ENCODE data around the gene TNIP1.

The TNIP1 gene

DNA sequence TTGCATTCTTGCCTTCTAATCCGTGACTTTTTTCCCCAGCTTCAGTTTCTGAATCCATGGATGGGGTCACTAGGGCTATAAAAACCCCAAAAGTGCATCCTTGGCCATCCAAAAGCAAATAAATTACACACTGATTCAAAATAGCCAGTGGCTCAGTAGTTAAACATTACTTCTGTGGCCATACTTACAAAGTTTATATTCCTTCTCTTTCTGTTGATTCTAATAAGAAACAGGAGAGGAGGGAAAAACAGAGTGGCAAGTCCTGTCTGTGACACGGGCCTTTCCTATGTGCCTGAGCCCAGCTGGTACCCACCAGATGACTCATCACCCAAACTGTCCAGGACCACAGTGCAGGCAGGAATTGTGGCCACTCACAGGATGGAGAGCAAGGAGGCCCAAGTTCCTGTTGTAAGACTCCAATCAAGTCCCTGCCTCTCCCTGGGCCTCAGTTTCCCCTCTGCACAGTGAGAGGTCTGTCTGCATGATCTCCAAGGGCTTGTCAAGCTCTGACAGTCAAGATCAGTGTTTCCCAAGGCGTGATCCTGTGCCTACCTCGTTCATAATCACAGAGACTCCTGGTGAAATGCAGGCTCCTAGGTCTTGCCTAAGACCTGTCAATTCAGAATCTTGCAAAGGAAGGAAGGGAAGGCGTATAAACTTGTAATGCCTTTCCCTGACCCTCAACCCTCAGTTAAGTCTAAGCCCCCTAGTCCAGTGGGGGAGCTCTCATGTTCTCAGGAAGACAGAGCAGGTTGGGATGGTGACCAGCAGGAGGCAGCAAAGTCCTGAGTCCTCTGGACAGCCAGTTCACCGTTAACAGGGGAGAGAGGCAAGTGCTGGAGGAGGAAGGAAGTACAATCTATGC, 29.5 kb downstream of the TNIP1 start:
- in situ Hi-C loops (cut with HindIII; ENCODE audit: low sequenced_read_pairs): no loop called here

GRCh38 chr5:151048526-151048925, 32.3 kb downstream of the TNIP1 start:
- in situ Hi-C loops (cut with HindIII; ENCODE audit: low sequenced_read_pairs): no loop called here

- in situ Hi-C loops (cut with HindIII; ENCODE audit: low sequenced_read_pairs): no loop called here
Measured at GRCh38 chr5:151047814-151048425, 32.9 kb downstream of the TNIP1 start.

- in situ Hi-C loops (cut with HindIII; ENCODE audit: low sequenced_read_pairs): no loop called here
Measured at GRCh38 chr5:151042453-151043093, 38.3 kb downstream of the TNIP1 start.

DNA sequence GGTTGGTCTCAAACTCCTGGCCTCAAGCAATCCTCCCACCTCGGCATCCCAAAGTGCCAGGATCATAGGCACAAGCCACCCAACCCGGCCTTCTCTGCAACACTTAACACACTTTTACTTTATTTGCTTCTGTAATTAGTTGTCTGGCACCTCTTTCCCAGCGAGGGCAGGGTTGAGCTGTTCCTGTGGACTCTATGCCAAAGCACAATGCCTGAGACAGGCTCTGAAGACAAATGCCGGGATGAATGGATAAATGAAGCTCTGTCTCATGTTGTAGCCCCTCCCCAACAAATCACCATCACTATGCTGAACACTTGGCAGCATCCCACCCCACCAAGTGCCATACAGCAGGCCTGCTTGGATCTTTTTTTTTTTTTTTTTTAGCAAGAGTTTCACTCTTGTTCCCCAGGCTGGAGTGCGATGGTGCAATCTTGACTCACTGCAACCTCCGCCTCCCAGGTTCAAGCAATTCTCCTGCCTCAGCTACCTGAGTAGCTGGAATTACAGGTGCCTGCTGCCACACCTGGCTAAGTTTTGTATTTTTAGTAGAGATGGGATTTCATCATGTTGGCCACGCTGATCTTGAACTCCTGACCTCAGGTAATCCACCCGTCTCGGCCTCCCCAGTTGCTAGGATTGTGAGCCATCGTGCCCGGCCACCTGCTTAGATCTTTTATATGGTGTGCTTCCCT, 39.1 kb downstream of the TNIP1 start:
- in situ Hi-C loops (cut with HindIII; ENCODE audit: low sequenced_read_pairs): no loop called here

DNA sequence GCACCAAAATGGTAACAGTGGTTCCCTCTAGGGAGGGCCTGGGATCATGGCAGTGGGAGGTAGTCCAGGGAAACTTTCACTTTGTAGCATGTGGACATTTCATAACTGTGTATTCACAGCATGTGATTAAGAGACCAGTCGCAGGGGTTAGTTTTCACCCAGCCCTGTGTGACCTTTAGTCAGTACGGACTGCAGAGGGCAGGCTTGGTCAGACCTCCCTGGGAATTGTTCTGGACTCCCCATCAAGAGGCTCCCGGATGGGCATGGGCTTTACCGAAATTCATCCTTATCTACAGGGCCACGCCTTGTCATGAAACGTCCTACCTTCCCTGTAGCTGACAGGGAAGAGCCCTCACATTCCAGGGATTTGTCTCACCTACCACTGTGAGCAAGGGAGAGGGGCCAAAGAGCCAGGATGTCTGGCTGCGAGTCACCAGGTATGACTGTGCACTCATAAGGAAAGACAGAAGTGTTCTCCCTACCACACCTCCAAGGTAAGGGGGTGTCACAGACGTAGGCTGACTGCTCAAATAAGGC, 40.6 kb downstream of the TNIP1 start:
- in situ Hi-C loops (cut with HindIII; ENCODE audit: low sequenced_read_pairs): no loop called here

DNA sequence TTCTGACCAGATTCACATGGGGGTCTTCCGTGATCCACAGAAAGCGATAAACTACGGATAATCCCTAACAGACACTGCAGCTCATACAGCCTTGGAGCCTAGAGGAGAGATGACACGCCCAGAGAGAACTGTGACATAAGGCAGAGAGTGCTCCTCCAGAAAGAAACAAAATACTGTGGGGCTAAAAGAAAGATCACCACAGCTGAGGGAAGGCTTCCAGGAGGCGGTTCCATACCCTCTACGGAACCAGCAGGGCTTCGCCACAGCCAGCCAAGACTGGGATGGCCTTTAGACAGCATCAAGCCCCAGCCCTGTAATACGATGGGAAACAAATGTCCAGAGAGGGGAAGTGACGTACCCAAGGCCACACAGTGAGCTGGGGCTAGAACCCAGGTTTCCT, 41.2 kb downstream of the TNIP1 start:
- in situ Hi-C loops (cut with HindIII; ENCODE audit: low sequenced_read_pairs): loop anchor here (5.0 kb wide), 2 partner anchors 37 to 53 kb away; no protein-coding TSS in a partner anchor

- in situ Hi-C loops (cut with HindIII; ENCODE audit: low sequenced_read_pairs): loop anchor here (5.0 kb wide), 2 partner anchors 37 to 53 kb away; no protein-coding TSS in a partner anchor
Measured at GRCh38 chr5:151038801-151039238, 42.0 kb downstream of the TNIP1 start.

DNA sequence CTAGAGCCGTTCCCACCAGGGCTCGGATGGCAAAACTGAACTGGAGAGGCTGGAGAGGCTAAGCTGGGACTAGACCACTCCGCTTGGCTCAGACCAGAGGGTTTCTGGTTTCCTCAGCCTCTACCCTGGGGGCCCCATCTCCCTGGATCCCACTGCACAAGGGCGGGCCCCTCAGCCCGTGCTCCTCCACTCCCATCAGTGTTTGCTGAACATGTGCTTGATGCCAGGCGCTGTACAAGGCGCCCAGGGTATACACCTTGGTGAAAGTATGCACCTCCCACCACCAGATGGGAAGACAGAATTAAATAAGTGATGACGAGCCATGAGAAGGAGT, 42.5 kb downstream of the TNIP1 start:
- in situ Hi-C loops (cut with HindIII; ENCODE audit: low sequenced_read_pairs): loop anchor here (5.0 kb wide), 2 partner anchors 36 to 54 kb away; no protein-coding TSS in a partner anchor

DNA sequence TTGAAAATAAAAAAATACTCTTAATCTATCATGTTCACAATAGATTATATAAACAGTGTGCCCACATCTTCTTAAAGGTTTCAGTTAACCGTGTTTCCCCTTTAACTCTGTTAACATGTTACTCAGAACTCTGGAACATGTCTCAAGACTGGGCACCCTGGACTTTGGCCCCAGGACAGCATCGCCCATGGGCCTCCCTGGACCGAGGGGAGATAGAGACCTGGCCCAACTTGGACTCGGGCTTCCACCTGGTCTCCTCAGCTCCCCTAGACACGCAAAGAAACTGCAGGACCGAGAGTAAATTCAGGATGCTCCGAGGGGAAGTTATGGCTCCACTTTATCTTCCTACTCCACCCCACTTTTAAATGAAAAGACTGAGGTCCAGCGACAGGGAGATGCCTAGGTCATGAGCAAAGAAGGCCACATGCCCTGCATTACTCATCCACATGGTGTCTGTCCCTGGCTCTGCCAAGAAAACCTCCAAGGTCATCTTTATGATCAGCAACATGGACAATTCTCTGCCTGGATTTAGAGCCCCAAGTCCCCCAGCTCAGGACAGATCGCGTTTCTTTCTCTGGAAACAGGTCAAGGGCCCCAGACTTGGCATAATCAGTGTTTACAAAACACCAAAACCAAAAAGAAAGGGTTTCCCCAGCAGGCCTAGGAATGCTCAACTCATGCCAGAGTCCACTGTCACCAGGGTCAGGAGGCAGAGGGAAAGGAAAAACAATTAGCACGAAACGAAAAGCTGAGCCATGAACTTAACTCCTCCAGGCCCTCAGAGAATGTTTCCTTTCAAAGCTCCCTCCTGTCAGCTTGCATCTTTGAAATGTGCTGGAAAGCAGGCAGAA, 43.0 kb downstream of the TNIP1 start:
- in situ Hi-C loops (cut with HindIII; ENCODE audit: low sequenced_read_pairs): loop anchor here (5.0 kb wide), 2 partner anchors 35 to 55 kb away; no protein-coding TSS in a partner anchor

GRCh38 chr5:151036556-151036955, 44.3 kb downstream of the TNIP1 start:
- in situ Hi-C loops (cut with HindIII; ENCODE audit: low sequenced_read_pairs): loop anchor here (5.0 kb wide), 2 partner anchors 34 to 56 kb away; no protein-coding TSS in a partner anchor

DNA sequence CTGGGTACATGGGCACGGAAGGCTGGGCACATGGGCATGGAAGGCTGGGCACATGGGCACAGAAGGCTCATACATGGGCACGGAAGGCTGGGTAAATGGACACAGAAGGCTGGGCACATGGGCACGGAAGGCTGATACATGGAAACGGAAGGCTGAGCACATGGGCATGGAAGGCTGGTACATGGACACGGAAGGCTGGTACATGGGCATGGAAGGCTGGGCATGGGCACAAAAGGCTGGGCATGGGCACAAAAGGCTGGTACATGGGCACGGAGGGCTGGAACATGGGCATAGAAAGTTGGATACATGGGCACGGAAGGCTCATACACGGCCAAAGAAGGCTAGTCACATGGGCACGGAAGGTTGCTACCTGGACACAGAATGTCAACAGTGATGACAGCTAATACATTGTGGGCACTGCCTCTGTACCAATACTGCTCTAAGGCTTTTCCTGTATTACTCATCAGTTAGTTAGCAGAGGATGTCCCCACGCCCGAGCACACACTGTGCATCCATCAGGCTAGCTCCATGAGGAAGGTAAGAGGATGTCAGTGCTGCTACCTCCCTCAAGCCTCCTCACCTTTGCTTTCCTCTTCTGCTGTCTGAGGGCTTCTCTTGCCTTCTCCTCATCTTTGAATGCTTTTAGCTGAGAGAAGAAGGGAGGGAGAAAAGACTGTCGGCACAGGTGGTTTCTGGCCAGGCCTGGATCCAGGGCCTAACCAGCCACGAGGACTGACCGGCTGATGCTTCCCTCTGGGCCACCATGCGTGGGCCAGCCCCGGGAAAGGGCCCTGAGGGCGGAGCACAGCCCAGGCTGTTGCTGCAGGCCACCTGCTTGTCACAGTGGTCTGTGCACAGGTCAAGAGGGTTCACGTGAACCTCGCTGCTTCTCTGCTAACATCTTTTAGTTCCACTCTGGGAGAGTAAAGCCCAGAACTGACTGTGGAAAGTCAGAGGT, 46.1 kb downstream of the TNIP1 start:
- in situ Hi-C loops (cut with HindIII; ENCODE audit: low sequenced_read_pairs): loop anchor here (5.0 kb wide), 2 partner anchors 32 to 58 kb away; no protein-coding TSS in a partner anchor

DNA sequence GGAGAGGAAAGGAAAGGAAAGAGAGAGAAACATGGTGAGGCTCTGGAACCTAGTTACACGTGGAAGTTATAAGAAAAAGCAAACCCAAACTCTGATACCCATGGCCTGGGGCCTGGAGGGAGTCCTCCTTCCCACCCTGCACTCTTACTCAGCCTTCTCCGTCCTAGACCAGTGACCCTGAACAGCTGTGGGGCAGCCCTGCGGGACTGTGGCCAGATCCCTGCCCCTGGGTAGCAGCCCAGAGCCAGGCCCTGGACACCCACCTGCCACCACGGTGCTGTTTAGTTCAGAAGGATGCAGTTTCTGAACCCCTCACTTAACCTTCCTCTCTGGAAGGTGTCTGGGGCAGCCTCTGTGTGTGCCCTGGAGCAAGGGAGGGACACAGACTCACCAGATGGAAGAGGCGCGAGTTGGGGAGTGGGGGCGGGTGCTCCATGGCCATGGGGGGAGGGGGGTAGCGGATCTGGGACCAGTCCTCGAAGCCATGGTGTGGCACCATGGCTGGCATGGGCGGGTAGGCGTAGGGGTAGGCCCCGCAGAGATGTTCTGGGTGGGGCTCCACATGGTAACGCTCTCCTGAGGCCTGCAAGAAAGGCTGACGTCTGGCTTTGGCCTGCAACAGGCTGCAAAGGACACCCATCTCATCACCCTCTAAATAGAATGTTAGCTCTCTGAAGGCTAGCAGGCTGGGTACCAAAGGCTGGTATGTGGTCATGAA, 47.5 kb downstream of the TNIP1 start:
- in situ Hi-C loops (cut with HindIII; ENCODE audit: low sequenced_read_pairs): no loop called here

- in situ Hi-C loops (cut with HindIII; ENCODE audit: low sequenced_read_pairs): no loop called here
Measured at GRCh38 chr5:151031554-151031953, 49.3 kb downstream of the TNIP1 start.

DNA sequence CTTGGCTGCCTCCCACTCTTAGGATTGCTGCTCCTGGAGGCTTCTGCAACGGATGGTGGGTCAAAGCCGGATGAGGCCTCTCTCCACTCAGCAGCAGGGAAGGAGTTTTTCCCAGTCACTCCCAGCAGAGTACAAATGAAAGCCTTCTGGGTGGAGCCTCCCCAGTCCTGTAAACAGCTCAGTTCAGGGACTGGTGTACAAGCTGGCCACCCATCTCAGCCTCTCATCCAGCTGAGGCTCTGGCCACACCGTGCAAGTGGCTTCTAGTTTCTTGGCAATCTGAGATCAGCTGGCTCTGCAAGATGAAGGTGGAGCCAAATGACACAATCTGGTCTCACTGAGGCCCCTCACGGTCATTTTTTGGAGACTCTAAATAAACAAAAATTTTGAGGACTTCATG, 50.5 kb downstream of the TNIP1 start:
- in situ Hi-C loops (cut with HindIII; ENCODE audit: low sequenced_read_pairs): no loop called here

DNA sequence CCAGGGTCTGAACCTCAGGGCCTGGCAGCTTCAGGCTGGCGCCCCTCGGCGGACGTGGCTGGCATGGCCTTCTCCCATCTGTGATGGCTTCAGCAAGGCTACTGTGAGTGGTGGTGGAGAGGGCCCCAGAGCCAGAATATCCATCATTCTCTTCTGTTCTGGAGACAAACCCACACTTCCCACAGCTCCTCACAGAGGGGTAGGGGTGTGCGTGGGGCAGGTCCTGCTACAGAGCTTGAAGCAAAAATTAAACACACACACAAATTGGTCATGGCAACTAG, 50.8 kb downstream of the TNIP1 start:
- in situ Hi-C loops (cut with HindIII; ENCODE audit: low sequenced_read_pairs): no loop called here

- in situ Hi-C loops (cut with HindIII; ENCODE audit: low sequenced_read_pairs): no loop called here
Measured at GRCh38 chr5:151029179-151030055, 51.4 kb downstream of the TNIP1 start.
